Smooth muscle cell (in vitro differentiated cells): ENCODE data around the gene ZNF777. TPM values are rescaled to one million over a fixed set of nuclear protein-coding genes. Genes with fewer than 3 reads are reported as not detected.

Experiments used
- DNase-seq: peaks from one replicate; lab custom pipeline; 2025; ENCODE audit not compliant: unreplicated experiment; lab: John Stamatoyannopoulos, UW
- H2AFZ ChIP-seq: fragments of 200-600 bp; sonication (generic); 2 replicates; pipeline ENCODE4 v1.6.0; 2016; ENCODE audit warnings: antibody characterized with exemption, low read depth, mild to moderate bottlenecking
- H3F3A ChIP-seq: fragments of 200-600 bp; sonication (generic); 2 replicates; pipeline ENCODE4 v1.6.0; 2017; ENCODE audit warnings: antibody characterized with exemption, low read depth
- H3K27ac ChIP-seq: fragments of 200-600 bp; sonication (generic); 2 replicates; pipeline ENCODE4 v1.5.1; 2016; ENCODE audit warnings: low read depth, mild to moderate bottlenecking
- H3K27me3 ChIP-seq: fragments of 200-600 bp; sonication (generic); 2 replicates; pipeline ENCODE4 v1.6.1; 2016; ENCODE audit warnings: low read depth, mild to moderate bottlenecking
- H3K36me3 ChIP-seq: fragments of 200-600 bp; sonication (generic); 2 replicates; pipeline ENCODE4 v1.5.1; 2016; ENCODE audit warnings: low read depth
- H3K4me1 ChIP-seq: fragments of 200-600 bp; sonication (generic); 2 replicates; pipeline ENCODE4 v1.5.1; 2016; ENCODE audit warnings: low read depth
- H3K4me2 ChIP-seq: fragments of 200-600 bp; sonication (generic); 2 replicates; pipeline ENCODE4 v1.6.0; 2016; ENCODE audit warnings: mild to moderate bottlenecking
- H3K4me3 ChIP-seq: fragments of 200-600 bp; sonication (generic); 2 replicates; pipeline ENCODE4 v1.5.1; 2016; ENCODE audit warnings: mild to moderate bottlenecking
- H3K79me2 ChIP-seq: fragments of 200-600 bp; sonication (generic); 2 replicates; pipeline ENCODE4 v1.6.0; 2016; ENCODE audit warnings: low read depth, mild to moderate bottlenecking
- H3K9ac ChIP-seq: fragments of 200-600 bp; sonication (generic); 2 replicates; pipeline ENCODE4 v1.6.0; 2016; ENCODE audit warnings: low read depth
- H3K9me3 ChIP-seq: fragments of 200-600 bp; sonication (generic); replicated peaks from 2 replicates; pipeline ENCODE4 v1.5.1; 2016; ENCODE audit warnings: low read depth
- H4K20me1 ChIP-seq: fragments of 200-600 bp; sonication (generic); 2 replicates; pipeline ENCODE4 v1.6.0; 2016; ENCODE audit warnings: low read depth
- WGBS: methylation state at CpG from one replicate; pipeline ENCODE4 v1.1.7; 2016; ENCODE audit warnings: low lambda C conversion rate; 5-methylcytosine and 5-hydroxymethylcytosine counted together
- polyA plus RNA-seq: library from polyadenylated mRNA; unstranded; fragments of >200 nt; fragmentation: Nextera tagmentation; extraction: Ambion mirVana; gene quantifications from 2 replicates; pipeline ENCODE4 v1.2.1, GENCODE V29; 2016
- total RNA-seq: library from RNA; depleted of rRNA; stranded (reverse); fragments of >200 nt; gene quantifications from 2 replicates; pipeline ENCODE4 v1.2.3, GENCODE V29; 2014
- TF ChIP-seq, protein P1 (sequence below): fragments of 200-600 bp; sonication (generic); IDR thresholded peaks from 2 replicates; pipeline ENCODE4 v1.5.1; 2017; ENCODE audit warnings: borderline replicate concordance, mild to moderate bottlenecking, antibody characterized with exemption; ENCODE audit not compliant: insufficient read depth, poor library complexity, severe bottlenecking

The ZNF777 gene
- total and polyA plus RNA-seq, 2 experiments from 2014 or later: 7.8 to 14.9 TPM

DNA sequence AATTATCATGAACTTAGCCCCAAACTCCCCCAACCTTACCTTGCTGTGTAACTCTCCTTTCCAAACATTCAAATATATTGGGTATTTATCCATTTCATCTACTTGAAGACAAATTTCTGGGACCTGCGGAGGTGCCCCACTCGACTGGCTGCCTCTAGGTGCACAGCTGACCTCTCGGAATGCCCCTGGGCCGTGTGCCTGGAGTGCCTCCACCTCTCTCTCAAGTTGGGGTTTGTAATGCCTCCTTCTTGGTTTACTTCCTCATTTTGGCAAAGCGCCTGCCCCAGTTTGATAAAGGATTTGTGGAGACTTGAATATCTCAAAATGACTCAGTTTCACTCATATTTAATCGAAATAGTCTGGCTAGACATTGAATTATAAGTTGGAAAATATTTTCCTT is 16.6 kb downstream of the ZNF777 start:
- no peak overlapping the region for H3K4me3 ChIP-seq
- H3K4me1 ChIP-seq: no peaks in the 10 kb centered on the region
- no peak for DNase-seq
- no peaks in the 10 kb centered on the region for H3K27me3 ChIP-seq
- H3K9ac ChIP-seq: no peak overlapping the region
- 96% methylated on average over 6 of the region's 6 CpGs for WGBS
- TF ChIP-seq, protein P1, sequence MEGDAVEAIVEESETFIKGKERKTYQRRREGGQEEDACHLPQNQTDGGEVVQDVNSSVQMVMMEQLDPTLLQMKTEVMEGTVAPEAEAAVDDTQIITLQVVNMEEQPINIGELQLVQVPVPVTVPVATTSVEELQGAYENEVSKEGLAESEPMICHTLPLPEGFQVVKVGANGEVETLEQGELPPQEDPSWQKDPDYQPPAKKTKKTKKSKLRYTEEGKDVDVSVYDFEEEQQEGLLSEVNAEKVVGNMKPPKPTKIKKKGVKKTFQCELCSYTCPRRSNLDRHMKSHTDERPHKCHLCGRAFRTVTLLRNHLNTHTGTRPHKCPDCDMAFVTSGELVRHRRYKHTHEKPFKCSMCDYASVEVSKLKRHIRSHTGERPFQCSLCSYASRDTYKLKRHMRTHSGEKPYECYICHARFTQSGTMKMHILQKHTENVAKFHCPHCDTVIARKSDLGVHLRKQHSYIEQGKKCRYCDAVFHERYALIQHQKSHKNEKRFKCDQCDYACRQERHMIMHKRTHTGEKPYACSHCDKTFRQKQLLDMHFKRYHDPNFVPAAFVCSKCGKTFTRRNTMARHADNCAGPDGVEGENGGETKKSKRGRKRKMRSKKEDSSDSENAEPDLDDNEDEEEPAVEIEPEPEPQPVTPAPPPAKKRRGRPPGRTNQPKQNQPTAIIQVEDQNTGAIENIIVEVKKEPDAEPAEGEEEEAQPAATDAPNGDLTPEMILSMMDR: no peak
- H2AFZ ChIP-seq: no peak overlapping the region
- H4K20me1 ChIP-seq: peaks cover 10% of the 10 kb centered on the region
- H3K27ac ChIP-seq: no peak overlapping the region
- H3K36me3 ChIP-seq: peaks cover 14% of the 10 kb centered on the region
- H3K79me2 ChIP-seq: no peaks in the 10 kb centered on the region
- H3K4me2 ChIP-seq: no peak overlapping the region
- no peaks in the 10 kb centered on the region for H3K9me3 ChIP-seq
- H3F3A ChIP-seq: no peaks in the 10 kb centered on the region

DNA sequence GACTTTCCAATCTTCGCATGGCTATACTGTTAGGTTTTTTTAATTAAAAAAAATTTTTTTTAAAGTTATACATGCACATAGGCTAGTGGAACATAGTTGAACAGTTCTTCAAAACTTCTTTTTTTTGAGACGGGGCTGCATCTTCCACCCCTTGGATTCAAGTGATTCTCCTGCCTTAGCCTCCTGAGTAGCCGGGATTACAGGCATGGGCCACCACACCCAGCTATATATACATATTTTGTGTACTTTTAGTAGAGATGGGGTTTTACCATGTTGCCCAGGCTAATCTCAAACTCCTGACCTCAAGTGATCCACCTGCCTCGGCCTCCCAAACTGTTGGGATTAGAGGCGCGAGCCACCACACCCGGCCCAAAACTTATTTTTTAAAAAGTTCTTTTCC is 17.3 kb downstream of the ZNF777 start:
- H2AFZ ChIP-seq: no peak overlapping the region
- H3K4me2 ChIP-seq: no peak overlapping the region
- no peaks in the 10 kb centered on the region for H3K79me2 ChIP-seq
- H4K20me1 ChIP-seq: peaks cover 16% of the 10 kb centered on the region
- no peak overlapping the region for H3K9ac ChIP-seq
- no peak overlapping the region for H3K4me3 ChIP-seq
- peaks cover 14% of the 10 kb centered on the region for H3K36me3 ChIP-seq
- H3K27ac ChIP-seq: no peak overlapping the region
- H3K9me3 ChIP-seq: no peaks in the 10 kb centered on the region
- H3K4me1 ChIP-seq: no peaks in the 10 kb centered on the region
- no peaks in the 10 kb centered on the region for H3K27me3 ChIP-seq
- WGBS: 97% methylated on average over 7 of the region's 7 CpGs
- H3F3A ChIP-seq: no peaks in the 10 kb centered on the region
- DNase-seq: no peak
- TF ChIP-seq, protein P1: no peak

DNA sequence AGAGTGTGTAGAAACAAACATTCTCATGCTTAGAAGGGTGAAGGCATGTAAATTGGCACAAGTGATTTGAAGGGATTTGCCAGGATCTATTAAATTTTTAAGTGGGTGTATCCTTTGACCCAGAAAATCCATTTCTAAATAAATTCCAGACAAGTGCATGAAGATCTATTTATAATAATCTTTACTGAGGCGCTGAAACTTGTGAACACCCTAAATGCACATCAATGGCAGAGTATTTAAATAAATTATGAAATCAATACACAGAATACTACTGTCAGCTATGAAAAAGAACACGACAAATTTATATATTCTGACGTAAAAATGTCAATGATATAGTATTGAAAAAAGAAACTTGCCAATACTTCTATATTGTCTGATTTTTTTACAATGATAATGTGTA is 17.9 kb downstream of the ZNF777 start:
- WGBS: 64% methylated on average over 3 of the region's 3 CpGs
- Histone ChIP-seq H3K27me3 (no peaks in the 10 kb centered on the region), H3K36me3 (peaks cover 14% of the 10 kb centered on the region), H3F3A (no peaks in the 10 kb centered on the region), H3K27ac (no peak overlapping the region), H3K4me3 (no peak overlapping the region), H3K9ac (no peak overlapping the region), H3K79me2 (no peaks in the 10 kb centered on the region), H3K4me2 (no peak overlapping the region), H2AFZ (no peak overlapping the region), H4K20me1 (peaks cover 16% of the 10 kb centered on the region), H3K9me3 (no peaks in the 10 kb centered on the region), H3K4me1 (no peaks in the 10 kb centered on the region)
- no peak for DNase-seq
- TF ChIP-seq, protein P1: no peak

- Histone ChIP-seq H3K27ac (no peak overlapping the region), H3K9ac (no peak overlapping the region), H3K27me3 (no peaks in the 10 kb centered on the region), H2AFZ (no peak overlapping the region), H3K4me1 (no peaks in the 10 kb centered on the region), H3K36me3 (peaks cover 8% of the 10 kb centered on the region), H4K20me1 (peaks cover 20% of the 10 kb centered on the region), H3K9me3 (no peaks in the 10 kb centered on the region), H3F3A (no peaks in the 10 kb centered on the region), H3K79me2 (no peaks in the 10 kb centered on the region), H3K4me3 (no peak overlapping the region), H3K4me2 (no peak overlapping the region)
- no peak for DNase-seq
- TF ChIP-seq, protein P1: no peak
- WGBS: 73% methylated on average over 4 of the region's 4 CpGs
Observed at GRCh38 chr7:149440222-149440621, 20.6 kb downstream of the ZNF777 start.
